SH-SY5Y (cell line): ENCODE measurements around the gene GATM.

ENCODE experiments used
- GATA2 ChIP-seq: IDR thresholded peaks from 2 replicates; pipeline ENCODE4 v1.6.1; 2011; ENCODE audit warnings: mild to moderate bottlenecking, low read depth, low read length
- GATA3 ChIP-seq: IDR thresholded peaks from 2 replicates; pipeline ENCODE4 v1.6.1; 2011; ENCODE audit warnings: low read depth, mild to moderate bottlenecking, low read length, moderate library complexity

DNA sequence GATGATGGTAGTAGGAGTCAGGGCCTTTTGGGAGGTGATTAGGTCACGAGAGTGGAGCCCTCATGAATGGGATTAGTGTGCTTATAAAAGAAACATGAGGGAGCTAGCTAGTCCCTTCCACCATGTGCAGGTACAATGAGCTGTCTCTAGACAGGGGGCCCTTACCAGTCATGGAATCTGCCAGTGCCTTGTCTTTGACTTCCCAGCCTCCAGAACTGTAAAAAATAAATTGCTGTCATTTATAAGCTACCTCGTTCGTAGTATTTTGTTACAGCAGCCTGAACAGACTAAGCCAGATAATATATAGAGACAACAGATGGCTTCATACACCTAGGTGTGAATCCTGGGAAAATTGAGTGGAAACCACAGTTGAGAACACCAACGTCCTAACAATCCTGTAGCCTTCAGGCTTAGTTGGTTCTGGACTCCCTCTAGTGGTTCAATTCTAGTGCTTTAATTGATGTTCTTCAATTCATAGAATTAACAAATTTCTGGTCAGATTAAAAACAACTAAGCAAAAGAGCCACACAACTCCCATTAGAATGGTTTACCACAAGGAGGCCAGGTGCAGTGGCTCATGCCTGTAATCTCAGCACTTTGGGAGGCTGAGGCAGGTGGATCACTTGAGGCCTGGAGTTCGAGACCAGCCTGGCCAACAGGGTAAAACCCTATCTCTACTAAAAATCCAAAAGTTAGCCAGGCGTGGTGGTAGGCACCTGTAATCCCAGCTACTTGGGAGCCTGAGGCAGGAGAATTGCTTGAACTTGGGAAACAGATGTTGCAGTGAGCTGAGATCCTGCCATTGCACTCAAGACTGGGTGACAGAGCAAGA is 21.3 kb upstream of the GATM start:
- TF ChIP-seq GATA2: no peak
- no peak for TF ChIP-seq GATA3
